GM18519 (cell line): Measurements from ENCODE around the gene MUC5B.

Experiments
- ATAC-seq: cut with Tn5 transposase; IDR thresholded peaks from one replicate; pipeline ENCODE4 v1.9.1; 2021; ENCODE audit warnings: mild to moderate bottlenecking, moderate library complexity; ENCODE audit not compliant: unreplicated experiment, low FRiP score

MUC5B gene

GRCh38 chr11:1230456-1231395, 7.9 kb downstream of the MUC5B start:
- ATAC-seq, result no peak

- ATAC-seq, result no peak
These were observed 8.6 kb downstream of the MUC5B start for GRCh38 chr11:1231396-1232020.

- no peak for ATAC-seq
These were observed 9.4 kb downstream of the MUC5B start for GRCh38 chr11:1232021-1232882.

- ATAC-seq, result no peak
These were observed 10.0 kb downstream of the MUC5B start for GRCh38 chr11:1232883-1233321.

GRCh38 chr11:1233351-1234053, 10.6 kb downstream of the MUC5B start:
- no peak for ATAC-seq

- no peak for ATAC-seq
These were observed 11.3 kb downstream of the MUC5B start for GRCh38 chr11:1234054-1234720.

- no peak for ATAC-seq
These were observed 12.0 kb downstream of the MUC5B start for GRCh38 chr11:1234771-1235305.

GRCh38 chr11:1235306-1235900, 12.5 kb downstream of the MUC5B start:
- ATAC-seq, result no peak

GRCh38 chr11:1235901-1236315, 13.0 kb downstream of the MUC5B start:
- ATAC-seq, result no peak

- ATAC-seq, result no peak
These were observed 13.7 kb downstream of the MUC5B start for GRCh38 chr11:1236316-1237127.

- no peak for ATAC-seq
These were observed 14.3 kb downstream of the MUC5B start for GRCh38 chr11:1237128-1237580.

- no peak for ATAC-seq
These were observed 15.0 kb downstream of the MUC5B start for GRCh38 chr11:1237851-1238250.

- no peak for ATAC-seq
These were observed 16.1 kb downstream of the MUC5B start for GRCh38 chr11:1238767-1239595.

- ATAC-seq, result no peak
These were observed 16.8 kb downstream of the MUC5B start for GRCh38 chr11:1239596-1240205.

- no peak for ATAC-seq
These were observed 17.9 kb downstream of the MUC5B start for GRCh38 chr11:1240771-1241170.

GRCh38 chr11:1241706-1242105, 18.8 kb downstream of the MUC5B start:
- ATAC-seq, result no peak

- ATAC-seq, result no peak
These were observed 19.4 kb downstream of the MUC5B start for GRCh38 chr11:1242289-1242688.
